Large intestine (tissue), 3 donors: ENCODE measurements around the gene COQ8B. TPM values are rescaled to one million over a fixed set of nuclear protein-coding genes. Genes with fewer than 3 reads are reported as not detected.

ENCODE experiments used
- DNase-seq, 2 donors: peaks; one replicate each; pipeline versions ENCODE4 v3.0.0 to v3.0.0-alpha.2; 2013
- H3K27ac ChIP-seq: one replicate; pipeline ENCODE4 v1.5.1; 2013; ENCODE audit warnings: low read length
- H3K27me3 ChIP-seq: 2 replicates; pipeline ENCODE4 v1.6.1; 2013; ENCODE audit warnings: low read length; ENCODE audit not compliant: control insufficient read depth, insufficient read depth
- H3K36me3 ChIP-seq: 2 replicates; pipeline ENCODE4 v1.6.1; 2013; ENCODE audit warnings: low read length; ENCODE audit not compliant: control insufficient read depth, insufficient read depth
- H3K4me1 ChIP-seq: one replicate; pipeline ENCODE4 v1.6.1; 2013; ENCODE audit warnings: low read length; ENCODE audit not compliant: control insufficient read depth, insufficient read depth
- H3K4me3 ChIP-seq: one replicate; pipeline ENCODE4 v1.5.1; 2013; ENCODE audit warnings: low read length
- H3K9me3 ChIP-seq: one replicate; pipeline ENCODE4 v1.6.1; 2013; ENCODE audit warnings: mild to moderate bottlenecking, low read depth, low read length, moderate library complexity; ENCODE audit not compliant: control insufficient read depth
- WGBS: methylation state at CpG from one replicate; pipeline ENCODE4 v1.1.5; 2013; ENCODE audit warnings: low lambda C conversion rate; ENCODE audit not compliant: insufficient coverage; 5-methylcytosine and 5-hydroxymethylcytosine counted together
- polyA plus RNA-seq: library from polyadenylated mRNA; unstranded; fragments of 120-200 nt; gene quantifications from one replicate; pipeline ENCODE4 v1.2.1, GENCODE V29; 2013

Gene COQ8B
- polyA plus RNA-seq, 1 donor, result 35.7 TPM

DNA sequence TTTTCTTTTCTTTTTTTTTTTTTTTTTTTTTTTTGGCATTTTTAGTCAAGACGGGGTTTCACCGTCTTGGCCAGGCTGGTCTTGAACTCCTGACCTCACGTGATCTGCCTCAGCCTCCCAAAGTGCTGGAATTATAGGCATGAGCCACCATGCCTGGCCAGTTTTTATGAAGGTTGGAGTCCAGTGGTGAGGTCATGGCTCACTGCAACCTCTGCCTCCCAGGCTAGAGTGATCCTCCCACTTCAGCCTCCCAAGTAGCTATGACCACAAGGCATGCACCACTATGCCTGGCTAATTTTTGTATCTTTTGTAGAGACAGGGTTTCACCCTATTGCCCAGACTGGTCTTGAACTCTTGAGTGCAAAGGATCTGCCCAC, 38.5 kb upstream of the COQ8B start:
- WGBS, result no CpG with 5 or more reads among the region's 3 CpGs
- peaks cover 15% of the 10 kb centered on the region for H3K4me1 ChIP-seq
- DNase-seq, result no peak
- H3K4me3 ChIP-seq, result no peak overlapping the region
- H3K36me3 ChIP-seq, result peaks cover 43% of the 10 kb centered on the region
- peak overlapping the region; percentile 97 for H3K27ac ChIP-seq
- H3K27me3 ChIP-seq, result no peaks in the 10 kb centered on the region
- no peaks in the 10 kb centered on the region for H3K9me3 ChIP-seq

DNA sequence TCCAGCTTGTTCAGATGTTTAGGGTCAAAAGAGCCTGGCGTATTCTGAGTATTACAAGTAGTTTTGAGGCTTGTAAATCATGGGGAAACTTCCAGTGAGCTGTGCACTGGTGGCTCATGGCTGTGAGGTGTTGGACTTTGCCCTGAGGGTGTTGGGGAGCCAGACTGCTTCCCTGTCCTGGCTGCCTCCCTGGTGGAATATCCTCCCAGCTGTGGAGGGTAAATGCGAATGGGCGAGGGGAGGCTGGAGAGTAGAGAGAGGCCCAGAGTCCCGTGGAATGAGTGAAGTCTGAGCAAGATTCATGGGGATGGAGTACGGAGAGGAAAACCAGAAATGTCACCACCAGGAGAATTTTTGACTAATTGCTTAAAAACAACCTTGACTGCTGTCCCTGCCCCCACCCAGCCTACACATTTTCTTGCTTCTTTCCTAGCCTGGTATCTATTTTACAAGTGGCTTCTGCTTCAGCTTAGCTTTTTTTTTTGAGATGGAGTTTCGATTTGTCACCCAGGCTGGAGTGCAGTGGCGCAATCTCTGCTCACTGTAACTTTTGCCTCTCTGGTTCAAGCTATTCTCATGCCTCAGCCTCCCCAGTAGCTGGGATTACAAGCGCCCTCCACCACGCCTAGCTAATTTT, 38.0 kb upstream of the COQ8B start:
- Histone ChIP-seq H3K4me1 (peaks cover 16% of the 10 kb centered on the region), H3K27ac (peak overlapping the region; percentile 97), H3K36me3 (peaks cover 38% of the 10 kb centered on the region), H3K4me3 (peak overlapping the region; percentile 12), H3K9me3 (no peaks in the 10 kb centered on the region), H3K27me3 (no peaks in the 10 kb centered on the region)
- DNase-seq, result peak; percentile 73 to 90
- WGBS, result no CpG with 5 or more reads among the region's 9 CpGs

DNA sequence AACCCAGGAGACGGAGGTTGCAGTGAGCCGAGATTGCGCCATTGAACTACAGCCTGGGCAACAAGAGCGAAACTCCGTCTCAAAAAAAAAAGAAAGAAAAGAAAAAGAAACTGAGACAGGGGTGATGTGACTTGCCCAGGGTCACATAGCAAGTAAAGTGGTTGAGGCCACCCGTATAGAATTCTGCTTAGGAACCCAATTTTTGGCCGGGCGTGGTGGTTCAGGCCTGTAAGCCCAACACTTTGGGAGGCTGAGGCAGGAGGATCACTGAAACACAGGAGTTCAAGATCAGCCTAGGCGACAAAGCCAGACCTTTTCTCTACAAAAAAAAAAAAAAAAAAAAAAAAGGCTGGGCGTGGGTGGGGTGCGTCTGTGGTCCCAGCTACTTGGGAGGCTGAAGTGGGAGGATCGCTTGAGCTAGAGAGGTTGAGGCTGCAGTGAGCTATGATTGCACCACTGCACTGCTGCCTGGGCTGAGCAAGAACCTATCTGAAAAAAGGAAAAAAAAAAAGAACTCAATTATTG, 35.6 kb upstream of the COQ8B start:
- peak overlapping the region; percentile 94 for H3K27ac ChIP-seq
- DNase-seq, result no peak
- peak overlapping the region; percentile 75 for H3K4me3 ChIP-seq
- H3K36me3 ChIP-seq, result peaks cover 20% of the 10 kb centered on the region
- peaks cover 22% of the 10 kb centered on the region for H3K4me1 ChIP-seq
- 26% methylated on average over 5 of the region's 12 CpGs for WGBS
- H3K27me3 ChIP-seq, result no peaks in the 10 kb centered on the region
- no peaks in the 10 kb centered on the region for H3K9me3 ChIP-seq

DNA sequence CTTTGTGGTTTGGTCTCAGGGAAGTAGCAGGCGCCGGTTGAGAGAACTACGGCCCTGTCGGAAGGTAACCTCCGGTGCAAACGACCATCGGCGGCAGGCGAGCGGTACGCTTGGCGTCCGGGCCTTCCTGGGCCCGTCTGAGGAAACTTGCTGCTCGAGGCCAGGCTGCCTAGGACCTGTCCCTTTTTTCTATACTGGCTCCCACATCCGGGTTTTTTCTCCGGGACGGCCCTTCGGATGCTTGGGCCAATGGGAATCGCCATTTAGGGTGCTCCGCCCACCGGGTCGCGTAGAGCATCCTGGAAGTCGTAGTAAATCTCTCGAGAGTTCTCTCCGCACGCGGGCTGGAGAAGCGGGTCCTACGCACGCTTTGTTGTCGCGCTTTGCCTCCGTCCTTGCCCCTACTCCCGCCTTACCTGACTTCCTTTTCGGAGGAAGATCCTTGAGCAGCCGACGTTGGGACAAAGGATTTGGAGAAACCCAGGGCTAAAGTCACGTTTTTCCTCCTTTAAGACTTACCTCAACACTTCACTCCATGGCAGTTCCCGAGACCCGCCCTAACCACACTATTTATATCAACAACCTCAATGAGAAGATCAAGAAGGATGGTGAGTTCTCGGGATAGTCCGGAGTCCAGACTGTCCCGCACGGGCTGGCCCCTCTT, 34.3 kb upstream of the COQ8B start, which contains the start of gene SNRPA:
SNRPA (plus strand) TSS at position 330 of the 664 bp plus-strand sequence; CDS start at position 536, 206 bp downstream.
- H3K27ac ChIP-seq, result peak within 1 kb of the TSS; percentile 94
- H3K4me3 ChIP-seq, result peak within 1 kb of the TSS; percentile 75
- no peaks in the 10 kb centered on the region for H3K27me3 ChIP-seq
- H3K36me3 ChIP-seq, result peaks cover 8% of the 10 kb centered on the region
- H3K9me3 ChIP-seq, result no peaks in the 10 kb centered on the region
- peak; percentile 97 to 99 for DNase-seq
- peaks cover 22% of the 10 kb centered on the region for H3K4me1 ChIP-seq
- no CpG with 5 or more reads among the region's 46 CpGs for WGBS

DNA sequence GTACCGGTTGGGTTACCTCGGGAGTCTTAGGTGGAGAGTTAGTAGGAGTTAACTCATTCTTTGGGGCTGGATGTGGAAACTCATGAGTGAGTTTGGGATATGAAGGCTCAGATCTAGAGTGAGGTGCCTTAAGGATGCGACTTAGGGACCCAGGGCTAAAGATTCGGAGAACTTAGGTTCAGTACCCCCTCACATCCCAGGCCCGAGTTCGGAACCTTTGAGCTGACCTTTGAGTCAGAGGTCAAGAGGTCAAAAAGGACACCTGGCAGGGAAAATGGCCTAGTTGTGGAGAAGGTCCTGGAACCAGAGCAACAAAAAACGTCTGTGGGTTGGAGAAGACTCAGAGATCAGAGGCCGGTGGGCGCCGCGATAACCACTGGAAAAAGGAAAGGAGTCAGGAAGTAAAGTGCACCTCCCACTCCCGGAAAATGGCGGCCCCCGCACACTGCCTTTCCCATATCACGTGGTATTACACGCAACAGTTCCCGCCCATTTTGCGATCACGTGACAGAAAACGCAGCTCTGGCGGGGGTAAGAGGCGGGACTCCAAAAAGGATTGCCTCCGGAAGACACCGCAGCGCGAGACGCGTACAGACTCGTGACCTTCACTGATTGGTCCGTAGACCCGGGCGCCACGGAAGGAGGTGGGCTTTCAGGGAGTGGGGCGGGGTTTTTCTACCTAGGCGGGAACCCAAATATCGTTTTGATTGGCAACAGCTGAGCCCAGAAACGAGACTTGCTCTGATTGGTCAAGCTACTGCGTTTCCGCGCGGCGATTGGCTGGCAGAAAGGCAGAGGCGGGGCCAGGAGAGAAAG, 33.6 kb upstream of the COQ8B start, which contains the start of gene ACTMAP:
ACTMAP (minus strand) TSS at position 420 of the 816 bp plus-strand sequence. CDS start 674 bp downstream, outside the sequence.
- WGBS, result no CpG with 5 or more reads among the region's 43 CpGs
- Histone ChIP-seq H3K27ac (peak within 1 kb of the TSS; percentile 94), H3K9me3 (no peaks in the 10 kb centered on the region), H3K36me3 (peaks cover under 1% of the 10 kb centered on the region), H3K27me3 (no peaks in the 10 kb centered on the region), H3K4me1 (peaks cover 20% of the 10 kb centered on the region), H3K4me3 (peak within 1 kb of the TSS; percentile 75)
- DNase-seq, result peak; percentile 100

DNA sequence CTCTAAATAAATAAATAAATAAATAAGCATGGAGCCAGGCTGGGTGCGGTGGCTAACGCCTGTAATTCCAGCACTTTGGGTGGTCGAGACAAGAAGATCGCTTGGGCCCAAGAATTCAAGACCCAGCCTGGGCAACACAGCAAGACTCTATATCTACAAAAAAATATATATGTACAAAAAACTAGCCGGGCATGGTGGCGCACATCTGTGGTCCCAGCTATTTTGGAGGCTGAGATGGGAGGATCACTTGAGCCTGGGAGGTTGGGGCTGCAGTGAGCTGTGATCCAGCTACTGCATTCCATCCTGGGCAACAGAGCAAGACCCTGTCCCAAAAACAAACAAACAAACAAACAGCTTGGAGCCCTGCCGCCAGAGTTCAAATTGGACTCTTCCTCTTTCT, 30.9 kb upstream of the COQ8B start:
- H3K4me1 ChIP-seq, result peaks cover 8% of the 10 kb centered on the region
- H3K27me3 ChIP-seq, result no peaks in the 10 kb centered on the region
- DNase-seq, result no peak
- no peak overlapping the region for H3K27ac ChIP-seq
- H3K9me3 ChIP-seq, result no peaks in the 10 kb centered on the region
- H3K4me3 ChIP-seq, result no peak overlapping the region
- no CpG with 5 or more reads among the region's 7 CpGs for WGBS
- H3K36me3 ChIP-seq, result peaks cover 7% of the 10 kb centered on the region

DNA sequence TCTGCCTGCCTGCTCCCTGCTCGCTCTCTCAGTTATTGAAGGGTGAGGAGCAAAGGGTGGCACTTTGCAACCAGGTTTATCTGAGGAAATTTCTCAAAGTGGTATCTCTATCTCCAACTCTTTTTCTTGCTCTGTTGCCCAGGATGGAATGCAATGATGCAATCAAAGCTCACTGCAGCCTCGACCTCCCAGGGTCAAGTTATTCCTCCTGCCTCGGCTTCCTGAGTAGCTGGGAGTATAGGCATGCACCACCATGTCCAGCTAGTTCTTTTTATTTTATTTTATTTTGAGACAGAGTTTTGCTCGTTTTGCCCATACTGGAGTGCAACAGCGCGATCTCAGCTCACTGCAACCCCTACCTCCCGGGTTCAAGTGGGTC, 28.7 kb upstream of the COQ8B start:
- peak in 1 of 2 donors; percentile 23 for DNase-seq
- Histone ChIP-seq H3K36me3 (peaks cover 18% of the 10 kb centered on the region), H3K9me3 (no peaks in the 10 kb centered on the region), H3K4me1 (peaks cover 8% of the 10 kb centered on the region), H3K27ac (peak overlapping the region; percentile 23), H3K4me3 (no peak overlapping the region), H3K27me3 (no peaks in the 10 kb centered on the region)
- WGBS, result no CpG with 5 or more reads among the region's 7 CpGs

DNA sequence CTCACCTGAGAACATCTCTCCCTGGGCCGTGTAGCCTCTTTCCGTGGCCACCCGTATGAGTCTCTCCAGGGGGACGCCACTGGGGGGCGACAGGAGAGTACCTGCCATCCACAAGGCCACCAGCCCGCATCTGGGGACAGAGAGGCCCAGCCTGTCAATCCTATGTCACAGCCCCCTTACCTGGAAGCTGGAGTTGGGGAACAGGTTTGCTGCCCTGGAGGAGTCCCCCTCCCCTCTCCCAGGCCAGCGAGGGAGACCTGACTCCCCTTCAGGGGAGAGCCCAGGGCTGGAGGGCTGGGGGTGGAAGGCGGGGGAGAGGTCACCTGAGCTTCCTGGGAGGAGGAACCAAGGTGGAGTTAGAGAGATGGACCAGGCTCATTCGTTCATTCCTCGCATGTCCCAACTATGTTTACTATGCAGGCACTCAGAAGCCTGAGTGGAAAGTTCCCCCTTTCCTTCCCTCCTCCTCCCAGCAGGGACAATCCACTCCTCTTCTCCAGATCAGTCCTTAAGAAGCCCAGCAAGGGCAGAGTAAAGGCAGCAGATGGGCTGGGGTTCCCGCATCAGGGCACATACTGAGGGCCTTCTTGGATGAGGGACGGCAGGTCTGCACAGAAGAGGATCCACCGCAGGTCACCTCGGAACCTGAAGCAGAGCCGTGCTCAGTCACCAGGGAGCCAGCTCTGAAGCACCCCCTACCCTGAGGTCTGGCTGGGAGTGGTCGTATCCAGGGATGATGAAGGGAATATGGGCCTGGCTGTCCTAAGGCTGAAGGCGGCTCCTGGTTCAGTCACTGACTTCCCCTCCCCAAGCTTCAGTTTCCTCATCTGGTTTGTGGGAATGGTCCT, 28.1 kb upstream of the COQ8B start:
- no CpG with 5 or more reads among the region's 17 CpGs for WGBS
- H3K4me1 ChIP-seq, result peaks cover 6% of the 10 kb centered on the region
- H3K36me3 ChIP-seq, result peaks cover 24% of the 10 kb centered on the region
- H3K27ac ChIP-seq, result peak overlapping the region; percentile 23
- no peaks in the 10 kb centered on the region for H3K27me3 ChIP-seq
- H3K4me3 ChIP-seq, result no peak overlapping the region
- H3K9me3 ChIP-seq, result no peaks in the 10 kb centered on the region
- no peak for DNase-seq

DNA sequence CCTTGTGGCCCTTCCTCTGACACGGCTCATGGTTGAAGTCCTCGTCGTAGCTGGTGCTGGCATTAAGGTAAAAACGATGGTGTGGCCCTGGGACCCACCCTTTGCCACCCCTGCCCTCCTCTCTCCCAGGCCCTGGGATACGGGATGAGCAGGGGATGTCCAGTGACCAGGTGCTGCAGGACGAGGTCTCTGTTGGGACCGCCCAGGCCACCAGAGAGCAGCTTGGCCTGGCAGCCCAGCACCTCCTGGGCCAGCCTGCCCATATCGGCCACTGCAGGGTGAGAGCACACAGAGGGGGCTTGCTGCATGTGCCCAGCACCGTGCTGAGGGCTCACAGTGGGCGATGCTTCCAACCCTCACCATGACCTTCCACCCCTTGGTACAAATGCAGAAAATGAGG, 27.2 kb upstream of the COQ8B start:
- no peak for DNase-seq
- no peak overlapping the region for H3K27ac ChIP-seq
- H3K27me3 ChIP-seq, result no peaks in the 10 kb centered on the region
- H3K36me3 ChIP-seq, result peaks cover 32% of the 10 kb centered on the region
- no peak overlapping the region for H3K4me3 ChIP-seq
- no peaks in the 10 kb centered on the region for H3K9me3 ChIP-seq
- H3K4me1 ChIP-seq, result no peaks in the 10 kb centered on the region
- no CpG with 5 or more reads among the region's 10 CpGs for WGBS
